ENCODE results near the gene PPTC7.
"Not testable (repeated sequence)": the region's sequence is repeated elsewhere in the genome, so short reads cannot be mapped to it uniquely, and the experiment has no call there.

The PPTC7 gene

DNA sequence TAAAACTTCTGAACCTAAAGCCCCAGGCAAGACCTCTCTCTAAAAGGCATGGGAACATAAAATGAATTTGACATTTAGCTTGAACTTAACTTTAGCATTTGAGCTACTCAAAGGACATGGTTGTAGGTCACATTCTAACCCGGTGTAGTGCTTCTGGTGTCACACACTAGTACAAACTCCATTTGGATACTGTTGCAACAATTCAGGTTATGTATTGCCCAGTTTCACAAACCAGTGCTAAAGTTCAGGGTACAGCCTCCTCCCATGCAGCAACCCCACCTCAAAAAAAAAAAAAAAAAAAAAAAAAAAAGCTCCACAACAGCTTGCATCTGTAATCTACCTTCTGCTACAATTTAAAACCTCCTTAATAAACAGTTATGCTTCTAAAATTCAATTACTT is 7.8 kb downstream of the PPTC7 start:
- no peak for DNase-seq (ENCODE audit: low spot score)
- TF ChIP-seq, protein P1, sequence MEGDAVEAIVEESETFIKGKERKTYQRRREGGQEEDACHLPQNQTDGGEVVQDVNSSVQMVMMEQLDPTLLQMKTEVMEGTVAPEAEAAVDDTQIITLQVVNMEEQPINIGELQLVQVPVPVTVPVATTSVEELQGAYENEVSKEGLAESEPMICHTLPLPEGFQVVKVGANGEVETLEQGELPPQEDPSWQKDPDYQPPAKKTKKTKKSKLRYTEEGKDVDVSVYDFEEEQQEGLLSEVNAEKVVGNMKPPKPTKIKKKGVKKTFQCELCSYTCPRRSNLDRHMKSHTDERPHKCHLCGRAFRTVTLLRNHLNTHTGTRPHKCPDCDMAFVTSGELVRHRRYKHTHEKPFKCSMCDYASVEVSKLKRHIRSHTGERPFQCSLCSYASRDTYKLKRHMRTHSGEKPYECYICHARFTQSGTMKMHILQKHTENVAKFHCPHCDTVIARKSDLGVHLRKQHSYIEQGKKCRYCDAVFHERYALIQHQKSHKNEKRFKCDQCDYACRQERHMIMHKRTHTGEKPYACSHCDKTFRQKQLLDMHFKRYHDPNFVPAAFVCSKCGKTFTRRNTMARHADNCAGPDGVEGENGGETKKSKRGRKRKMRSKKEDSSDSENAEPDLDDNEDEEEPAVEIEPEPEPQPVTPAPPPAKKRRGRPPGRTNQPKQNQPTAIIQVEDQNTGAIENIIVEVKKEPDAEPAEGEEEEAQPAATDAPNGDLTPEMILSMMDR (IDR thresholded peaks at IDR 0.05; ENCODE audit: extremely low read depth, missing control alignments), result no peak

DNA sequence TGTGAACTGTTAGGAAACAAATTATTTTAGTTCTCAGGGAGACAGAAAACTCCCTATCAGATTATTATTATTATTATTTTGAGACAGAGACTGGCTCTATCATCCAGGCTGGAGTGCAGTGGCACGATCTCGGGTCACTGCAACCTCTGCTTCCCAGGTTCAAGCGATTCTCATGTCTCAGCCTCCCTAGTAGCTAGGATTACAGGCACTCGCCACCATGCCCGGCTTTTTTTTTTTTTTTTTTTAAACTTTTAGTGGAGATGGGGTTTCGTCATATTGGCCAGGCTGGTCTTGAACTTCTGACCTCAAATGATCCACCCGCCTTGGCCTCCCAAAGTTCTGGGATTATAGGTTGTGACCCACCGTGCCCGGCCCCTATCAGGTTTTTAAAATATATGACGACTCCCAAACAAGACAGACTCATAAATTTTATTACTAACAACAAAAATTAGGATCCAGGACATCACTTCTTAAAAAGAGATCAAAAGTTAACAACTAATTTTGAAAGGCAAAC is 8.3 kb downstream of the PPTC7 start:
- not testable (repeated sequence) for DNase-seq (ENCODE audit: low spot score)

DNA sequence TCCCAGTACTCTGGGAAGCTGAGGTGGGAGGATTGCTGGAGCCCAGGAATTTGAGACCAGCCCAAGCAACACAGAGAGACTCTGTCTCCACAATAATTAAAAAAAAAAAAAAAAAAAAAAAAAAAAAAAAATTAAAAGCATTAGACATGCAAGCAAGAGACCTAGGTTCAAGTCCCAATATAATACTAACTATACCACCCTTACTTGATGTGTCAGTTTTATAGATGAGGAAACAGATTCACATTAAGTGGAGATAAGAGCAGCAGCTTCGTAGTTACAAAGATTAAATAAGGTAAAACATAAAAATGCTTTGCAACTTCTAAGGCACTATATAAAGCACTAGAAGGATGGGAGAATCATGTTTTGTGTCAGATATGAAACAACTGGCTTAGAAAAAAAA is 9.1 kb downstream of the PPTC7 start:
- DNase-seq (ENCODE audit: low spot score), result no peak
- TF ChIP-seq, protein P1 (IDR thresholded peaks at IDR 0.05; ENCODE audit: extremely low read depth, missing control alignments), result no peak

DNA sequence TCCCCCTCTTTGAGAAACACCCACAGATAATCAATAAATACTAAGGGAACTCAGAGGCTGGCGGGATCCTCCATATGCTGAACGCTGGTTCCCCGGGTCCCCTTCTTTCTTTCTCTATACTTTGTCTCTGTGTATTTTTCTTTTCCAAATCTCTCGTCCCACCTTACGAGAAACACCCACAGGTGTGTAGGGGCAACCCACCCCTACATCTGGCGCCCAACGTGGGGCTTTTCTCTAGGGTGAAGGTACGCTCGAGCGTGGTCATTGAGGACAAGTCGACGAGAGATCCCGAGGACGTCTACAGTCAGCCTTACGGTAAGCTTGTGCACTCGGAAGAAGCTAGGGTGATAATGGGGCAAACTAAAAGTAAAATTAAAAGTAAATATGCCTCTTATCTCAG is 12.3 kb downstream of the PPTC7 start:
- not testable (repeated sequence) for DNase-seq (ENCODE audit: low spot score)

DNA sequence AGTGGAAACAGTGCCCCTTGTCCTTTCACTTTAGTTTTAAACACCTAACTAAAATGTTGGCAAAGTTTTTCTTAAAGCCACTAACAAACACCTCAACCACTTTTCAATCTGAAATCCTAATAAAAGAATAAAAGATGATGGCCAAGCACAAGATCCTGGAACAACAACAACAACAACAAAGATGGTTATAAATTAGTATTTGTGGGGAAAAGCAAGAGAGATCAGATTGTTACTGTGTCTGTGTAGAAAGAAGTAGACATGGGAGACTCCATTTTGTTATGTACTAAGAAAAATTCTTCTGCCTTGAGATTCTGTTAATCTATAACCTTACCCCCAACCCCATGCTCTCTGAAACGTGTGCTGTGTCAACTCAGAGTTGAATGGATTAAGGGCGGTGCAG is 13.3 kb downstream of the PPTC7 start:
- DNase-seq (ENCODE audit: low spot score), result not testable (repeated sequence)

DNA sequence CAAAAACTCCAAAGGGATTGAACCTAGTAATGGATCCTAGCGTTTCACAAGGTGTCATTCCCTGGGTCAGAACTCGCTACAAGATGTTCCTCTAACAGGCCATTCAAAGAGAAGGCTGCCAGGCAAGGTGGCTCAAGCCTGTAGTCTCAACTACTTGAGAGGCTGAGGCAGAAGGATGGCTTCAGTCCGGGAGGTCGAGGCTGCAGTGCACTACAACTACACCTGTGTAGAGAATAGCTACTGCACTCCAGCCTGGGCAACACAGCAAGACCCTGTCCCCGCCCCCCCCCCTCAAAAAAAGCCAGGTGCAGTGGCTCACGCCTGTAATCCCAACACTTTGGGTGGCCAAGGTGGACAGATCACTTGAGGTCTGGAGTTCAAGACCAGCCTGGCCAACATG is 14.4 kb downstream of the PPTC7 start:
- no peak for DNase-seq (ENCODE audit: low spot score)
- TF ChIP-seq, protein P1 (IDR thresholded peaks at IDR 0.05; ENCODE audit: extremely low read depth, missing control alignments), result no peak

DNA sequence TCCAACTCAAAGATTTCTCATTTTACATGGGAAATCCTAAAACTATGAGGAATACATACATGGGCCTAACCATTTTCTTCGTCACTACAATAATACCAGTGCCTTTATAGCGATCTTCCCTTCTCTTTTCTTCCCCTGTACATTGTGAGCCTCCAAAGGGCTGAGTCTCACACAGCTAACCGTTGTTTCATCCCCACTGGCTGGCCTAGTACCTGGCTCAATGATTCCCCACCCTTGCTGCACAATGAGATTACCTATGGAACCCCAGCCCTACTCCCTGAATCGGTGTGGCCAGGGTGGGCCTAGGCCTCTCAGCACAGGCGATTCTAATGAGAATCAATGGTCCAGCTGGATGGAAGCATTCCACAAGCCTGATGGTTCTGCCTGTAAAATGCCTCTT is 16.1 kb downstream of the PPTC7 start:
- TF ChIP-seq, protein P1 (IDR thresholded peaks at IDR 0.05; ENCODE audit: extremely low read depth, missing control alignments), result no peak
- DNase-seq (ENCODE audit: low spot score), result no peak

DNA sequence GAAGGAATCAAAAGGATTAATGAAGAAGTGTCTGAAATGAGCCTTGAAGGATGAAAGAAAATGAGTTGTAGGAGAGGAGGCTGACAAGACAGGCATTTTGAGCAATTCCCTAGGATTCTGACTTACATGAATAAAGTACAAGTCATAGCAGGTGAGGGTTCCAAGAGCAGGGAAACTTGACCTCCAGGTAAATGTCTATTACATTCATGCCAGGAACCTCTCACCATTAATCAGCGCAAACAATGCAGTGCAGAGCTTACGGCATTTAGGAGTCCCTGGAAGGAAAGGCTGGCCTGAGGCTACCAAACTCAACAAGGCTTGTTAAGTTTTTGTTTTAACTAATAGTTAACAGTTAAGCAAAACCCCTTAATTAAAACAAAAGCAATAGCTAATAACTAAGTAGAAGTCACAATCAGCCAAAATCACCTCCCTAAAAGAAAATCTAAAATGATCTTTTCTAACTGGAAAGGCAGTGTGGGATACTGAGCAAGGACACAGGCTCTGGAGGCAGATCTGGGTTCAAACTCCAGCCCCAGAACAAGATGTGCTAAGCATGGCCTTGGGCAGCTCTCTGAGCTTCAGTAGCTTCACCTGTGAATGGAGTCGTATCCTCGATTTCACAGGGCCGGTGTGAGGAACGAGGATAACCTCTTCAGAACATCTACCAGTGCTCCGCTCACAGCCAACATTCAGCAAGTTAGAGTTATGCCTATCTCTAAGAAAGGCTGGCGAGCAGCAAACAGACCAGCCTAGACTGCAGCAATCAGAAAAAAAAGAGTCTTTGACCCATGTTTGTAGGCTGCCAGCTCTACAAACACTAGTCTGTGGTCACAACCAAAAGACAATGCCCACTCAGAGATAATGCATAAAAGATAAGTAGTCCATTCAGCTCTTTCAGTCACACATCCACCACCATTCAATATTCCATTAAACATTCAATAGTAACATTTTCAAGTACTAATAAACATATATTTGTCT is 16.9 kb downstream of the PPTC7 start:
- no peak for DNase-seq (ENCODE audit: low spot score)
- TF ChIP-seq, protein P1 (IDR thresholded peaks at IDR 0.05; ENCODE audit: extremely low read depth, missing control alignments), result no peak

DNA sequence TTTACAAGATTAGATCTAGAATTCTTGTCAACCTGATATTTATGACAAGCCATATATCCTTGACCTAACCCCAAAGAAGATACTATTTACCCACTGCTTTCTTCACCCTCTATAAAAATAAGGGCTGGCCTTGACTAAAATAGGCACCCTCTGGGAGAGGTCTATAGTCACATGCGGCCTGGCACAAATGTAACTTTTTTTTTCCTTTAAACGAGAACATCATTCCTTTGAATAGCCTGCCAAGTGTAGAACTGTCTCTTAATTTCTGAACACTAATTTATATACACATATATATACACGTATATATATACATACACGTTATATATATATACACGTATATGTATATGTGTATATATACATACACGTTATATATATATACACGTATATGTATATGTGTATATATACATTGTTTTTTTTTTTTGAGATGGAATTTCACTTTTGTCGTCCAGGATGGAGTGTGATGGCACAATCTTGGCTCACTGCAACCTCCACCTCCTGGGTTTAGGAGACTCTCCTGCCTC is 18.6 kb downstream of the PPTC7 start:
- DNase-seq (ENCODE audit: low spot score), result no peak
- TF ChIP-seq, protein P1 (IDR thresholded peaks at IDR 0.05; ENCODE audit: extremely low read depth, missing control alignments), result no peak
